ENCODE measurements around the gene STOML2. TPM values are rescaled to one million over a fixed set of nuclear protein-coding genes. Genes with fewer than 3 reads are reported as not detected.
A peak's percentile ranks its signal among the peaks of the same experiment; 100 is the strongest.

Gene STOML2
- total RNA-seq, 1 donor from 2014 or later, result 94.2 TPM

DNA sequence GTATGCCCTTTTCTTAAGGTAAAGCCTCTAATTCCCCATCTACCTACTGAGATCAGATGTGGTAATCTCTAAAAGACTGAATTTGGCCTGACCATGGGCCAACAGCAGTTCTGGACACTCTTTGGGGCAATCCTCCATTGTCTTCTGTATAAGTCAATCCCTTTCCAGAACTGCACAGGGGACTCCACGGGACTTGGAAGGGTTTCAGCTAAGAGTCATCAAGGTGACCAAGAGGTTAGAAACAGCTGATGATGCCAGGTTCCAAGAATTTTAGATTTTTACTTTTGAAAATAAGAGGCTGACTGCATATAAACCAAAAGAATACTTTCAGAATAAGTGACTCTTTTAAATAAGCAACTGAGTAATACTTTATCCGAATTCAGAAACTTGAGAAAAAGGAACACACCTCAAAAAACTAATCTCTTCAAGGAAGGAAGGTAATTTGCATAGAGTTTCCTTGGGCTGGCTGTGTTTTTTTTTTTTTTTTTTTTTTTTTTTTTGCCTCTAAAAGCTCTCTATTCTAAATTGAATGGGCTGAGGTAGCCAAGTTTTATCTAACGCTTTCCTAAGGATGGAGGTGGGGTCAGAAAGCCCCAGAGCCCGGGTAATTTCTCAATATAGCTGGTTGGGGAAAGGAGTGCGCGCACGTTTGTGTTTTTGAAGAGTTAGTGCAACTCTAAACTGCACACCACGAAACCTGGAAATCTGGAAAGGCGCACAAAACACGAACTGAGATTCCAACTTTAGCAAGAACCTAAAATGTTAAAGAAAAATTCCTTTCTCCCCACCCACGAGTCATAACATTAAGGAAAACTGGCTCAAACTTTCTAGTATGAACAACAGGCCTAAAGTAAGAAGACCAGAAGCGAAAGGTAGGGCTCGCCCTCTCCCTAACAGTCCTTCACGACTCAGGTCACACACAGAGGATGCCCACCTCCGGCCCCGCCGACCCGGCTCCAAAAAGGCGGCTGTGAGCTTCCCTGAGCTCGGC lies 31.8 kb downstream of the STOML2 start:
- H3K4me1 ChIP-seq, result peaks cover 17 to 36% of the 10 kb centered on the region in 2 donors

DNA sequence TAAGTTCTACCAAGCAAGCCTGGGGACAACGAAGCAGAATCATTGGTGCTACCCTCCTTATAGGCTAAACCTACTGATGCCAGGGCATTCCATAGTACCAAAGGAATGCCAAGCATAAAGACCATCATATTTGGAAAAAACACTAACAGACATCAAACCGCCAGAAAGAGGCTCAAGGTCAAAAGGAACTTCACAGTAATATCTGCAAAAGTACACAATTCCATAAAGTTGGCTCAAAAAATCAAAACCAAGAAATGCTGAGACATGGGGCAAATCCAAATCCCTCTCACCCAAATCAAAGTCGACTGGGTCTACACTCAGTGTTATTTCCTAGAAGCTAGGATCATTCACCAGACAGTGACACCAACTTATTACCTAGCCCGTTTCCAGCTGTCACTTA lies 33.9 kb downstream of the STOML2 start:
- Histone ChIP-seq H3K27me3 (no peaks in the 10 kb centered on the region), H3K27ac (no peak overlapping the region), H3K36me3 (peaks cover 42 to 45% of the 10 kb centered on the region in 2 donors), H3K4me1 (peaks cover 17 to 36% of the 10 kb centered on the region in 2 donors), H3K9me3 (no peaks in the 10 kb centered on the region), H3K4me3 (peak overlapping the region in 1 of 2 donors; percentile 16)
- TF ChIP-seq, protein P1, sequence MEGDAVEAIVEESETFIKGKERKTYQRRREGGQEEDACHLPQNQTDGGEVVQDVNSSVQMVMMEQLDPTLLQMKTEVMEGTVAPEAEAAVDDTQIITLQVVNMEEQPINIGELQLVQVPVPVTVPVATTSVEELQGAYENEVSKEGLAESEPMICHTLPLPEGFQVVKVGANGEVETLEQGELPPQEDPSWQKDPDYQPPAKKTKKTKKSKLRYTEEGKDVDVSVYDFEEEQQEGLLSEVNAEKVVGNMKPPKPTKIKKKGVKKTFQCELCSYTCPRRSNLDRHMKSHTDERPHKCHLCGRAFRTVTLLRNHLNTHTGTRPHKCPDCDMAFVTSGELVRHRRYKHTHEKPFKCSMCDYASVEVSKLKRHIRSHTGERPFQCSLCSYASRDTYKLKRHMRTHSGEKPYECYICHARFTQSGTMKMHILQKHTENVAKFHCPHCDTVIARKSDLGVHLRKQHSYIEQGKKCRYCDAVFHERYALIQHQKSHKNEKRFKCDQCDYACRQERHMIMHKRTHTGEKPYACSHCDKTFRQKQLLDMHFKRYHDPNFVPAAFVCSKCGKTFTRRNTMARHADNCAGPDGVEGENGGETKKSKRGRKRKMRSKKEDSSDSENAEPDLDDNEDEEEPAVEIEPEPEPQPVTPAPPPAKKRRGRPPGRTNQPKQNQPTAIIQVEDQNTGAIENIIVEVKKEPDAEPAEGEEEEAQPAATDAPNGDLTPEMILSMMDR (IDR thresholded peaks at IDR 0.05), result no peak
- intact Hi-C loops (cut with DNase I), result no loop called here
- DNase-seq (ENCODE audit: low spot score in 2 of 2), result no peak

More for the DNA sequence above, 31.8 kb downstream of the STOML2 start:
- Histone ChIP-seq H3K4me3 (peak overlapping the region; percentile 79 to 91), H3K27ac (peak overlapping the region; percentile 100), H3K9me3 (no peaks in the 10 kb centered on the region), H3K27me3 (no peaks in the 10 kb centered on the region), H3K36me3 (peaks cover 21 to 24% of the 10 kb centered on the region in 2 donors)
- DNase-seq (ENCODE audit: low spot score in 2 of 2), result no peak
- TF ChIP-seq, protein P1 (IDR thresholded peaks at IDR 0.05), result no peak
- intact Hi-C loops (cut with DNase I), result loop anchor here (10.0 kb wide), 1 partner anchor 416 kb away; the partner anchor contains the start of gene IL11RA

DNA sequence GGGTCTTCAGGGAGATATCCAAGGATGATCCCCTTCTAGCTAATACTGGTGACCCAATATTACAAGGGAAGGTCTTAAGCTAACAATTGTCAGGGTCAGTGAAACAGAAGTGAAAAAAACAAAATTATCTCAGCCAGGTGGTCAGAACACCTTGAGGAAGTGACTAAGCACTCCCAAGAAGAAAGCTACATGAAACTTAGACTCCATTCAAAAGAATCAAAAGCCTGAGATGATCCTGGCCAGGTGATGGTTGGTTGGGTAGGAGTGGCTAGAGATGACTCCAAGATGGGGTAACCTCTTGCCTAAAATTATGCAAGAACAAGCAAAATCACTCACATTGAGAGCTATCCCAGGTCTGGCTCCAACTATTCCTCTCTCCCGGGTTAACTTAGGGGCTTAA lies 35.9 kb downstream of the STOML2 start:
- Histone ChIP-seq H3K27me3 (no peaks in the 10 kb centered on the region), H3K9me3 (no peaks in the 10 kb centered on the region), H3K36me3 (peaks cover 62 to 64% of the 10 kb centered on the region in 2 donors), H3K27ac (no peak overlapping the region), H3K4me1 (peaks cover 17 to 36% of the 10 kb centered on the region in 2 donors), H3K4me3 (no peak overlapping the region)
- no peak for DNase-seq (ENCODE audit: low spot score in 2 of 2)
- intact Hi-C loops (cut with DNase I), result no loop called here
- TF ChIP-seq, protein P1 (IDR thresholded peaks at IDR 0.05), result no peak

DNA sequence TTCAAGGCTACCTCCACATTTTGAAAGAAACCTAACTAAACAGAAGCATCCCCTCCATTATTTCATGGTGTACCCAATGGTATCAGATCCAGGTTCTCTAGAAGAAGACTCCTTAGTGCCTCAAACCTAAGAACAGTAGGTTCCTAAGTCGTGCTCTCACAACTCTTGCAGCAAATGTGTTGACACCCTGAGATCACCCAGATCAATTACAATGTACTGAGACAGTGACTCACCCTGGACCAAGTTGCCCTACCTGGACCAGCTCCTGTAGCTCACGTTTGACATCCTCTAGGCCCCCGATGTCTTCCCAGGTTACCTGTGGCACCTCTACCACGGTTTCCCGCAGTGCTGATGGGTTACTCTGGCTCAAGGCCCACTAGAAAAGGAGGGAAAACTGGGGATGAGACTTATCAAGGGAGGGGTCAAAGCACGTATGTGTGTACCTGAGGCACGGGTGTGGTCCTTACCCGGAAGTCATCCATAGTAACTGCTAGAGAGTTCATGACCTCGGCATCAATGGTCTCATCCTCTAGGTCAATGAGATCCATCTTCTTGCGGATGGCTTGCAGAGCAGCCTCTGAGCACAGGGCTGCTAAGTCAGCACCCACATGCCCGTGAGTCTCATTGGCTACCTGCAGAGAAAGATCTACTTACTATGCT lies 42.3 kb downstream of the STOML2 start:
- no peak overlapping the region for H3K4me3 ChIP-seq
- TF ChIP-seq, protein P1 (IDR thresholded peaks at IDR 0.05), result no peak
- no peak overlapping the region for H3K27ac ChIP-seq
- no peaks in the 10 kb centered on the region for H3K9me3 ChIP-seq
- DNase-seq (ENCODE audit: low spot score in 2 of 2), result no peak
- H3K36me3 ChIP-seq, result peaks cover 99 to 100% of the 10 kb centered on the region in 2 donors
- no peaks in the 10 kb centered on the region for H3K27me3 ChIP-seq
- intact Hi-C loops (cut with DNase I), result no loop called here
- no peaks in the 10 kb centered on the region for H3K4me1 ChIP-seq

DNA sequence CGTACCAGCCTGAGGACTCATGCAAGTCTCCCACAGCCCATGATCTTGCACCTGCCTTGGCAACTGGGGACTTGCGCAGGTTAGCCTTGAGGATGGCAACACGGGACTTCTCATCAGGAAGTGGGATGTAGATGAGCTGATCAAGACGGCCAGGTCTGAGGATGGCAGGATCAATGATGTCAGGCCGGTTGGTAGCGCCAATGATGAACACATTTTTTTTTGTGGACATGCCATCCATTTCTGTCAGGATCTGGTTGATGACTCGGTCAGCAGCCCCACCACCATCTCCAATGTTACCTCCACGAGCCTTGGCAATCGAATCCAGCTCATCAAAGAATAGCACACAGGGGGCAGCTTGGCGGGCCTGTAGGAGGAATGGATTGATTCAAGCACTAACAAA lies 43.5 kb downstream of the STOML2 start:
- intact Hi-C loops (cut with DNase I), result no loop called here
- no peak for DNase-seq (ENCODE audit: low spot score in 2 of 2)
- TF ChIP-seq, protein P1 (IDR thresholded peaks at IDR 0.05), result no peak
- Histone ChIP-seq H3K4me1 (no peaks in the 10 kb centered on the region), H3K4me3 (no peak overlapping the region), H3K36me3 (peaks cover 97% of the 10 kb centered on the region in 2 donors), H3K27ac (no peak overlapping the region), H3K27me3 (no peaks in the 10 kb centered on the region), H3K9me3 (no peaks in the 10 kb centered on the region)

Measured in ascending aorta (tissue), 2 donors.